HG03066 (cell line): ENCODE results near the gene KCNJ8.

Experiments
- ATAC-seq: cut with Tn5 transposase; IDR thresholded peaks from one replicate; pipeline ENCODE4 v1.9.1; 2021; ENCODE audit warnings: low read depth; ENCODE audit not compliant: unreplicated experiment

KCNJ8 gene

DNA sequence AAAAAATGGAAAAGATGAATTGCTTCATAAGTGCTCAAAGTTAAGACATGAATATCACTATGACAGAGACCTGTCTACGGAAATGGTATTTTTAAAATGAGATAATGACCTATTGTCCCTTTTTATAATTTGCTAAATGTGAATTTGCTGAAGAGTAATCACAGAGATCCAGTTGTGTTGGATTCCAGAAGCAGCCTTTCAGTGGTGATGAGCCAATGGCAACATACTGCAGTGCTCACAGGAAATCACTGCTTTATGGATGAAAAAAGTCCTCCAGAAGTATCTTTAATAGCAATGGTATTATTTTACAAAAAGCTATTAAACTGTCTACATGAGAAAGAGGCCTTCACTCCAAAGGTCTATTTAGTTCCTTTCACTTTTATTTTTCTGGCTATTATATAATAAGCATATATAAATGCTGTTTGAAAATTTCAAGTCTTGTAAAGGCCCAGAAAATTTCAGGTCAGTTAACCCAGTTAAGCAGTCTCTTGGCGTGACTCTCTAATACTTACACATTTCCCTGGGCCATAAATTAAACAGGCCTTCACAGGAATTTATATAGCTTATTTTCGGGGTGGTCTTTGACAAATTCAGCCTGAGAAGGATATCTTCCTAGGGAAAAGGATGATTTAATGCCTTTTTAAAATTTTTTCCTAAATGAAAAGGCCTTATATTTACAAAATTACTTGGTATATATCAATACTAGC lies 55.4 kb downstream of the KCNJ8 start:
- ATAC-seq = no peak

DNA sequence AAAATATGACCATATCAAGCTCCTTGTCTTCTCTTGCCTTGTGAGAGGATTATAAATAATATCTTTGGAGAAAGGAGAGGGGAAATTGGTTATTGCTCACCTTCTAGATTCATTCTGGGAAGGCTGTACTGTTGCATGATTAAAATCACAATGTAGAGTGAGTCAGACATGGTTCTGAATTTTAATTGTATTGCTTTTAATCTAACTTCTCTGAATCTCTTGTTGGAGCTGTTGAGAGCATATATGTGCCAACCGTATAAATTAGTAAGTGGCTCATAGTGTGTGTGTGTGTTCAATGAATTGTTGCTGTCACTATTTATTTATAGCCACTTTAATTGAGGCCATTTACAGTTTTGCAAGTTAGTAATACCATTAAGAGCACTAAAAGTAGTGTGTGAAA lies 56.1 kb downstream of the KCNJ8 start:
- no peak for ATAC-seq

DNA sequence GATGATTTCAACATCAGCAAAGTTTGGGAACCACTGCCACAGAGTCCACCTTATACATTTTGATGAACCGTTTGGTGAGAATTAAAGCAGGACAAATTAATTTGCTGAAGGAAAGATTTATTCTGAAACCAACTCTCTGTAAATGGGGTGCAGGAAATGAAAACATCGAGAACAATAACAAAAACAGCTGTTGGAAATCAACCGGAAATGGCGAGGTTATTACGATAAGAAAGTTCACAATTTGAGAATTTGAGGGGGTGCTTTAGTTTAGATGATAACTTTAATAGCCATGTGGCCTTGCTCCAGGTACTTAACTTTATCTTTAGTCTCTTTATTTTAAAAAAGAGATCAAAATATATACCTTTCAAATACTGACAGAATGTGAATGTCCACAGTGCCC lies 56.7 kb downstream of the KCNJ8 start:
- ATAC-seq = no peak

DNA sequence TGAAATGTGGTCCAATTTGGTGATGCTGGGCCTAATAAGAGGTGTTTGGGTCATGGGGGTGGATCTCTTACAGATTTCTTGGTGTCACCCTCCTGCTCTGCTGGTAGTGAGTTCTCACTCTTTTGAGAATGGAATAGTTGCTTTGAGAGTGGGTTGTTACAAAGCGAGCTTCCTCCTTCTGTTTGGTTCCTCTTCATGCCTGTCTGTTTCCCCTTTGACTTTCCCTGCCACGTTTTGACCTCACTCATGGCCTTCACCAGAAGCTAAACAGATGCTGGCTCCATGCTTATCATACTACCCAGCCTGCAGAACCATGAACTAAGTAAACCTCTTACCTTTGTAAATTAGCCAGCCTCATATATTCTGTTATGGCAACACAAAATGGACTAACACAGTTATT lies 59.1 kb downstream of the KCNJ8 start:
- ATAC-seq = no peak
